GM13977 (cell line): ENCODE results near the gene NUP50.
A peak's percentile ranks its signal among the peaks of the same experiment; 100 is the strongest.

Experiments
- DNase-seq: peaks from one replicate; pipeline ENCODE4 v3.0.0; 2012; ENCODE audit warnings: low spot score
- CTCF ChIP-seq: IDR thresholded peaks from 2 replicates; pipeline ENCODE4 v1.5.1; 2012; ENCODE audit warnings: mild to moderate bottlenecking, control low read depth; ENCODE audit not compliant: insufficient read depth; ENCODE audit errors: extremely low read depth, missing control alignments
- in situ Hi-C: fragments of 300-500 bp; cut with MboI; formaldehyde crosslinking; loops from one replicate; pipeline ENCODE4 v1.12.0; 2022; ENCODE audit warnings: low sequenced_read_pairs, low pct_unique_long_range_greater_than_20kb, mixed read lengths, inconsistent platforms; ENCODE audit not compliant: unreplicated experiment

The NUP50 gene

GRCh38 chr22:45163451-45164269 lies at the start of gene NUP50:
Gene NUP50 (plus strand): TSS chr22:45163925. CDS start chr22:45168178, 4,253 bp downstream.
- peak; percentile 100 for DNase-seq

DNA sequence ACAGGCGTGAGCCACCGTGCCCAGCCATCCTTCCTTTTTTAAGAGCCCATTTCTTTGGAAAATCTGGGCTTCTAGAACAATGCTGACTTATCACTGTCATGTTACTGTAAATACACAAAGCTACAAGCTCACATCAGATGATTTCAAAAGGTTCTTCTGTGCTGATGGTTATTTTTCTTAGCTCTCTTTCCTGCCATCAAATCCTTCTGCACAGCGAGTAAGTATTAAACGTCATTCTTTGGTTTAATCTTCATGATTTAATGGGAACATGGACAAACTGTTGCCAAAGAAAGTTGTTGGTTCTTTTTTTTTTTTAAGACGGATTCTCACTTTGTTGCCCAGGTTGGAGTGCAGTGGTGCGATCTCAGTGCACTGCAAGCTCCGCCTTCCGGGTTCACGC lies 43.3 kb upstream of the NUP50 start:
- DNase-seq = no peak
- no peak for TF ChIP-seq CTCF
- in situ Hi-C loops = no loop called here

More at GRCh38 chr22:45163451-45164269, at the start of gene NUP50:
- TF ChIP-seq CTCF = no peak
- in situ Hi-C loops = no loop called here

DNA sequence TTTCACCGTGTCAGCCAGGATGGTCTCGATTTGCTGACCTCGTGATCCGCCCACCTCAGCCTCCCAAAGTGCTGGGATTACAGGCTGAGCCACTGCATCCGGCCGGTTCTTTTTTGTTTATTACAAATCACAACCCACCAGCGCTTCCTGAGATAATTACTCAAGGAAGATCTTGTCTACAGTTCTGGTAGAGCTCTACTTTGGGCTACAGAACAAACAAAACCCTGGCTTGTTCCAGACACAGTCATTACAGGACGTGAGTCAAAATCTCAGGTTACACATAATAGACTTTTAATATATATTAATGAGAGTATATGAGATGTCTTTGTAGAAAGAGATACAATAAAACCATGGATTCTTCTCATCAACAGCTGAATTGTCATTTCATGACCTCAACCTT lies 42.8 kb upstream of the NUP50 start:
- in situ Hi-C loops = no loop called here
- no peak for DNase-seq
- TF ChIP-seq CTCF = no peak

DNA sequence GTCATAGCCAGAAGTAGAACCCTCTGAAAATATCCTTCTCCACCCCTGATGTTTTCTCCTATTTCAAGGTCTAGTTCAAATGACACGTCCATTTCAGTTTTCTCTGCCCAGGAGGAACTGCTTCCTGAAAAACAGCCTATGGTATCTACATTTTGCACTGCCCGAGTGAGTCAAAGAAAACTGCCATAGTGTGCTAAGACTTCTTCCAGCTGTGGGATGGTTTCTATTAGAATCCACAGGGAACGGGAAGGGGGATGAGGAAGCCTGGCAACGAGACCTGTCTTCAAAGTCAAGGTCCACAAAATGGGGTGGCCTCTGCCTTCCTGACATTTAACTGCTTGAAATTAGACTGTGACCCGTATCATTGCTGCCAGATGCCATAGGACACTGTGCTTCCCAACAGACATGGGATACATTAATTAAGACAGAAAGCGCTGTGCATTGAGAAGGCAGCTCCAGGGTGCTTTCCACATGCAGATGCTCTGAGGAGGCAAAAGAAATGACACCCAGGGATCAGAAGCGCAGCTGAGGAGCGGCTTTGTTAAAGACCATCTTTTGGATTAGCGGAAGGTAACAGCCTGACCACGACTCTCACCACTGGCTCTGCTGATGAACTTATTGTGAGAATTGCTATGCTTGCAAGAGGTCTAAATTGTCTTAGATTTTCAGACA lies 39.4 kb upstream of the NUP50 start:
- TF ChIP-seq CTCF = no peak
- in situ Hi-C loops = no loop called here

DNA sequence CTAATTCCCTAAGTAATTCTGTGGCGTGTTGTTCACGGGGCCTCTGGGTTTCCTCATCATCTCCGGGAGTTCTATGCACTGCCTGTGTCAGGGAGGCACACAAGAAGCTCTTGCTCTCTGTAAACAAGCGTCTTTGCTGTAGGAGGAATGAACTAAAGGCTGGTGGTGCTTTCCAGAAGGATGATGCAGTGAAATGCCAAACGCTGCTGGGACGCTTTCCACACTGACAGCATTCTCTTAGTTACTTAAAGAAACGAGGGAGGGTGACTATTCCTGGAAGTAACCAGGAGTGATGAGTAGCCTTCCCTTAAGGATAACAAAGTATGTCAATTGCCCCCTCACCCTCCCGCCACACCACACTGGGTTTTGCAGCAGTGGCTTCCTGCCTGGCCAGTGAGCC lies 38.5 kb upstream of the NUP50 start:
- no peak for TF ChIP-seq CTCF
- in situ Hi-C loops = no loop called here
- DNase-seq = no peak

More for the DNA sequence above, 39.4 kb upstream of the NUP50 start:
- DNase-seq = no peak

GRCh38 chr22:45127866-45128265 lies 35.9 kb upstream of the NUP50 start:
- in situ Hi-C loops = no loop called here
- TF ChIP-seq CTCF = no peak
- DNase-seq = no peak
